ENCODE results near the gene CYP2A7.
"Not testable (repeated sequence)": the region's sequence is repeated elsewhere in the genome, so short reads cannot be mapped to it uniquely, and the experiment has no call there.

CYP2A7 gene

DNA sequence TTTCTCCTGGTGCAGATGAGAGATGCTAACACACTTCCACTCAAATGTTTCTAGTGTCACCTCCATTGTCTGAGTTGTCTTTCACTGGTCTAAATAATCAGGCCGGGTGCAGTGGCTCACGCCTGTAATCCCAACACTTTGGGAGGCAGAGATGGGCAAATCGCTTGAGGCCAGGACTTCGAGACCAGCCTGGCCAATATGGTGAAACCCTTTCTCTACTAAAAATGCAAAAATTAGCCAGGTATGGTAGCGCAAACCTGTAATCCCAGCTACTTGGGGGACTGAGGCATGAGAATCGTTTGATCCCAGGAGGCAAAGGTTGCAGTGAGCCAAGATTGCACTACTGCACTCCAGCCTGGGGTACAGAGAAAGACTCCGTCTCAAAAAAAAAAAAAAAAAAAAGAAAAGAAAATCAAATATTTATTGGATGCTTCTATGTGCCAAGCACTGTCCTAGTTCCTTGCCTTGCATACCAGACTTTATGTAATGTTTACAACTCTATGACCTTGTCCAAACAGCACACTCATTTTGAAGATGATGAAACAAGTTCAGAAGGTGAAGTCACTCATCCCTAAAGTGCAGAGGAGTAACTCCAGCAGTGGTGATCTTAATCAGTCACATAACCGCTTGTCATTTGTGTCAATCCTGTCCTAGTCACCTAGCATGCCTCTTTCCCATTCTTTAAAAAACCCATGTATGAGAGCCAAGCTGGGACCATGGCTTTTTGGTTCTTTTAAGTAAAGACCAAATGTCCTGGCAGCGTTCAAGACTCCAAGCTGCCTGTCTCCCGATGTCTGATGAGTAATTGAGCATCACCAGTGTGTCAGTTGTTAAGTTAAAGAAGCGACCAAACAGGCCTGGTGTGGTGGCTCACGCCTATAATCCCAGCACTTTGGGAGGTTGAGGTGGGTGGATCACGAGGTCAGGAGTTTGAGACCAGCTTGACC is 15.1 kb upstream of the CYP2A7 start:
- peak; percentile 55 for DNase-seq

DNA sequence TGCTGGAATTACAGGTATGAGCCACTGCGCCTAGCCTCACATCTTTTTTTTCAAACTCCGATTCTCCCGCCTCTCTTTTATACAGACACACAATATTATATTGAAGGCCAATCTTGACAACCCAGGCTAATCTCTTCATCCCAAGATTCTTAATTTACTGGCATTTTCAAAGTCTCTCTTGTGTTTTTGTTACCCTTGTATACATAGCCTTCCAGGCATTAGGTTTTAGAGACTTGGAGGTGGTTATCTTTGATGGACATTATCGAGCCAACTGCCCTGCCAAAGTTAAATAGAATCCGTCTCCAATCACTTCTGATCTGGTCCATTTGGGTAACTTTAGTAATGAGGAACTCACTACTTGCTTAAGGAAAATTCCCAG is 14.4 kb upstream of the CYP2A7 start:
- no peak for DNase-seq

- DNase-seq = no peak
These were observed 11.1 kb upstream of the CYP2A7 start for GRCh38 chr19:40893112-40893511.

DNA sequence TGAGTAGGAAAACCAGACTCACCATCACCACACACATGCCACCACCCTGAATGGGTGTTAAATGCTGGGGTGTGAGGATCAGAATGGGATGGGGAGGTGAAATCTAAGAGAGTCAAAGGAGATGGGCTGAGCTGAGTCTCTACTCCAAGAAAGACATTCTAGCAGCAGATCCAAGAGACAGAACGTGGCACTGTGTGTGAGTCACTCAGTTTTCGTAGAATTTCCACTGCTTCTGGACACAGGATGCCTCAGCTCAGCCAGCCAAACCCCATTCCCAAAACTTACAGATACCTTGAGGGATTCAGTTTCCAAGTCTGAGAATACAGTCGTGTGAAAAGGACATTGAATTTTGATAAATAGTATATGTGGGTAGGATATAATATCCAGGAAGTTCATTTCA is 7.3 kb upstream of the CYP2A7 start:
- DNase-seq = no peak

- DNase-seq = no peak
These were observed 6.2 kb upstream of the CYP2A7 start for GRCh38 chr19:40888191-40888590.

DNA sequence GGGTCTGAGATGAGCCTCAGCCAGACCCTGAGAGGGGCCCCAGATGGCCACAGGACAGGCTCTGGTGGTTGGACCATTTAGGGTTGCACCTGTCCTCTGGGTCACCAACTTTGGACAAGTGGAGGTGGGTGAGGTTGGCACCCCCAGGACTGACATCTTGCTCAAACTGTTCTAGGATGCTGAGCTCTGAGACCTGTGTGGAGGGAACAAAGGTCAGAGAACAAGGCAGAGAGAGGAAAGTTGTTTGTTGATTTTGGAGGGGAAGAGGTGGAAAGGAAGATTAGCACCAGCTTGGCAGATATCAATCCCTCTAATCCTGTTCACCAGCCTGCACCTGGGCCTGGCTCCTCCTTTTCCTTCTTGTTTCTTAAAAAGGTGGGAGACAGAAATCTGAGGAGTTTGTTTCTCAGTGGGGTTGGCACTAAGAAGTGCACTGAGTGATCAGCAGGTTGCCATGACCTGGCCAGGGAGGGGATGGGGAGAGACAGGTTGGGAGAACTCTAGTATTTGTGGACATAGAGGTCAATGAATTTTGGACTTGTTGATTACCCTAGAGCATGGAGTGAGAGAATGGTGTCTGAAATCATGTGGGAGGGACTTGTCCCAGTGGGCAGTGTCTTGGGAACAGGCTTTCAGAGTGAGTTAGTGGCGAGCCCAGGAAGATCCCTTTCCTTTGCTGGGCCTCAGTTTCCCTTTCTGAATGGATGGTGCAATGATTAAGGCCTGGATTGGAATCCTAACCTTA is 2.3 kb upstream of the CYP2A7 start:
- DNase-seq = not testable (repeated sequence)

GRCh38 chr19:40879349-40879748 is 2.7 kb downstream of the CYP2A7 start:
- DNase-seq = not testable (repeated sequence)

DNA sequence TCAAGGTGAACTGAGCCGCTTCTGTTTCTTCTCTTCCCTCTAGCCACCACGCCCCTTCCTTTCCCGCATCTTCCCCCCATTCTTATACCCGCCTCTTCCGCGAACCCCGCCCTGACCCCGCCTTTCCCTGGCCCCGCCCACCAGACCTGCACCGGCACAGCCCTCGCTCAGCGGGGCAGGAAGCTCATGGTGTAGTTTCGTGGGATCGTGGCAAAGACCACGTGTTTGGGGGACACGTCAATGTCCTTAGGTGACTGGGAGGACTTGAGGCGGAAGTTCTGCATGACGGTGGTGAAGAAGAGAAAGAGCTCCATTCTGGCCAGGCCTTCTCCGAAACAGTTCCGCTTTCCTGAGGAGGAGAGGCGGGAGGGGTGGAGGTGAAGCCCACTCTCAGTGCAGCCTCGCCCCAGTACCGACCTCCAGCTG is 6.5 kb downstream of the CYP2A7 start:
- DNase-seq = peak; percentile 91

DNA sequence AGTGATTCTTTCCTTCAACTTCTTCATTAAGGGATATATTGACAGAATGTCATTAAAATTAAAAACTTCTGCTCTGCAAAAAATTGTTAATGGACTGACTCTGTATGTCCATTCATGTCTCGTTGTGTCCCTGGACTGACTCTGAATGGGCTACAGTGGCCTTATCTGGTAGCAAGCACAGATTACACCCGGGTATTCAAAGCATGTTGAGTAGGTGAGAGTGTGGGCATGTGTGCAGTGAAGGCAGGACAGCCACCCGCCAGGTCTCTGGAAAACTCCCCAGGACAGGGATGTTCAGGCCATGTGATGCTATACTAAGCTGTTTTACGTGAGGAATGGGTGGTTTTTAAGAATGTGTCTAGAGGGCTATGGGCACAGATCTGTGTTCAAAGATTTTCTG is 7.2 kb downstream of the CYP2A7 start:
- DNase-seq = not testable (repeated sequence)

GRCh38 chr19:40873873-40874272 is 8.2 kb downstream of the CYP2A7 start:
- DNase-seq = not testable (repeated sequence)

DNA sequence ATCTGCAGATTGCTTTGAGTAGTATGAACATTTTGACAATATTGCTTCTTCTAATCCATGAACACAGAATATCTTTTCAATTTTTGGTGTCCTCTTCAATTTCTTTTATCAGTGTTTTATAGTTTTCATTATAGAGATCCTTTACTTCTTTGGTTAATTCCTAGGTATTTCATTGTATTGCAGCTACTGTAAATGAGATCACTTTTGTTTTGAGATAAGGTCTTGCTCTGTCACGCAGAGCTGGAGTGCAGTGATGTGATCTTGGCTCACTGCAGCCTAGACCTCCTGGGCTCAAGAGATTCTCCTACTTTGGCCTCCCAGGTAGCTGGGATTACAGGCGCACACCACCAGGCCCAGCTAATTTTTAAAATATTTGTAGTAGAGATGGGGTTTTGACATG is 9.8 kb downstream of the CYP2A7 start:
- no peak for DNase-seq

- no peak for DNase-seq
These were observed 14.3 kb downstream of the CYP2A7 start for GRCh38 chr19:40867701-40868100.

GRCh38 chr19:40864739-40865496 is 17.1 kb downstream of the CYP2A7 start:
- DNase-seq = not testable (repeated sequence)

DNA sequence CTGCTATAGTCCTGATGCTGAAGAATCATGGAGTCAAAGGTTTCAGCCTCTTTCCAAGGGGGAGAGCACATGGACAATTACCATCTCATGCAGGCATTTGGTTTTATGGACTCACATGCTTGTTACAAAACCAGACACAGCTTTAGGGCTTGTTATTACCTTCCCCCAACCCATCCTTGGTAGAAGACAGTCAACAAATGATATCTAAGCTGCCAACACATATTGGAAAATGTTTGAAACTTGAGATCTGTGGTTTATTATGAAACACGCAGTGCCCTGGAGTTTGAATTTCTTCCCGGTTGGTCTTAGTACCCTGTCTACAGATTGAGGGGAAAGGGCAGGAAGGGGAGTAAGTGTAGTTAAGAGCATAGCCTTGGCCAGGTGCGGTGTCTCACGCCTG is 19.2 kb downstream of the CYP2A7 start:
- no peak for DNase-seq

DNA sequence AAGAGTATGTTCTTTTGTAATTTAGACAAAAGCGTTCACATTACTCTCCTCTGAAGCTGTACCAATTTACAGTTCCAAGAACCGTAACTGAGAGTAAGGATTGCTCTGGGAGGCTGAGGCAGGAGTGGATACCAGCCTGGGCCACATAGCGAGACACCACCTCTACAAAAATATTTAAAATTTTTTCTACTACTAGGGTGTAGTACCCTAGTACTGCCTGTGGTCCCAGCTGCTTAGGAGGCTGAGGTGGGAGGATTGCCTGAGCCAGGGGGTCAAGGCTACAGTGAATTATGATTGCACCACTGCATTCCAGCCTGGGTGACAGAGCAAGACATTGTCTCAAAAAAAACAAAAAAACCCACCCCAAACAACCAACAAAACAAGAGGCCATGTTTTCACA is 19.7 kb downstream of the CYP2A7 start:
- no peak for DNase-seq

GRCh38 chr19:40858109-40858508 is 23.9 kb downstream of the CYP2A7 start:
- no peak for DNase-seq

- not testable (repeated sequence) for DNase-seq
These were observed 29.4 kb downstream of the CYP2A7 start for GRCh38 chr19:40852467-40853152.

- not testable (repeated sequence) for DNase-seq
These were observed 31.8 kb downstream of the CYP2A7 start, which contains the start of gene CYP2A6 for GRCh38 chr19:40850277-40850676. Gene CYP2A6 (minus strand): TSS chr19:40850447. CDS start chr19:40850426, 21 bp downstream.

GRCh38 chr19:40846722-40847121 is 35.3 kb downstream of the CYP2A7 start:
- DNase-seq = not testable (repeated sequence)

- peak; percentile 58 for DNase-seq
These were observed 38.4 kb downstream of the CYP2A7 start for GRCh38 chr19:40843653-40844052.

- not testable (repeated sequence) for DNase-seq
These were observed 38.9 kb downstream of the CYP2A7 start for GRCh38 chr19:40842997-40843652.

- DNase-seq = not testable (repeated sequence)
These were observed 40.0 kb downstream of the CYP2A7 start for GRCh38 chr19:40842012-40842411.
